ENCODE results near the gene UQCRC2. TPM values are rescaled to one million over a fixed set of nuclear protein-coding genes. Genes with fewer than 3 reads are reported as not detected.
"Not testable (repeated sequence)": the region's sequence is repeated elsewhere in the genome, so short reads cannot be mapped to it uniquely, and the experiment has no call there.

The UQCRC2 gene
- total and polyA plus RNA-seq, 8 donors: 49.5 to 107 (median 93.7) TPM

DNA sequence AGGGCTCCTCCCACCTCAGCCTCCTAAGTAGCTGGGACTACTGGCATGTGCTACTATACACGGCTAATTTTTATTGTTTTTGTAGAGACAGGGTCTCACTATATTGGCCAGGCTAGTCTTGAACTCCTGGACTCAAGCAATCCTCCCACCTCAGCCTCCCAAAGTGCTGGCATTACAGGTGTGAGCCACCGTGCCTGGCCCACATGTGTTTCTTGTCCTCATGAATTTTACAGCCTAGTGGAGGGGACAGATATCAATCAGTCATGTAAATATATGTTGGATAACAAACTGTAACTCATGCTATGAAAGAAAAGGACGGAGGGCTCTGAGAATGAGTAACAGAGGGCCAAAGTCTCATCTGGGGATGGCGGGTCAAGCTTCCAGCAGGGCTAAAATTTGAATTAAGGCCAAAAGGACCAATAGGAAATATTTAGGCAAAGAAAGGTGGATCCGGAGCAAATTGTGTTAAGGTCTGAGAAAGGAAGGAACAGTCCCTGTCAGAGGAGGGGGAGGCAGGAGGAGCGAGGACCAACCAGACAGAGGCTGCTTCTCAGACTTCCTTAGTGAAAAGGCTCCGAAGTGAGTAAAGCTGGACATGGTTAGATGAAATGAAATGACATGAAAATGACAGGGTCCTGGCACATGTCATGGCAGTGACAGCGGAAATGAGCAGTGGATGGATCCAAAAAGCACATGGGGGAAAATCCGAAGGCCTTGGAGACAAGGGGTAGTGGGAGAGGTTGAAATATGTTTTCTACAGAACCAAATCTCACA is 43.9 kb downstream of the UQCRC2 start:
- no peak for DNase-seq
- TF ChIP-seq CTCF (IDR thresholded peaks at IDR 0.05): no peak
- WGBS, 2 donors: 83 to 84% methylated on average over 9 of the region's 9 CpGs
- H3K4me1 ChIP-seq: no peaks in the 10 kb centered on the region
- ATAC-seq: no peak
- intact Hi-C loops (cut with DNase I): no loop called here
- FAIRE-seq: no peak
- no peak overlapping the region for H3K4me3 ChIP-seq
- no peak overlapping the region for H3K27ac ChIP-seq
- H3K9me3 ChIP-seq: no peaks in the 10 kb centered on the region
- H3K27me3 ChIP-seq: no peaks in the 10 kb centered on the region
- H3K36me3 ChIP-seq: no peaks in the 10 kb centered on the region

DNA sequence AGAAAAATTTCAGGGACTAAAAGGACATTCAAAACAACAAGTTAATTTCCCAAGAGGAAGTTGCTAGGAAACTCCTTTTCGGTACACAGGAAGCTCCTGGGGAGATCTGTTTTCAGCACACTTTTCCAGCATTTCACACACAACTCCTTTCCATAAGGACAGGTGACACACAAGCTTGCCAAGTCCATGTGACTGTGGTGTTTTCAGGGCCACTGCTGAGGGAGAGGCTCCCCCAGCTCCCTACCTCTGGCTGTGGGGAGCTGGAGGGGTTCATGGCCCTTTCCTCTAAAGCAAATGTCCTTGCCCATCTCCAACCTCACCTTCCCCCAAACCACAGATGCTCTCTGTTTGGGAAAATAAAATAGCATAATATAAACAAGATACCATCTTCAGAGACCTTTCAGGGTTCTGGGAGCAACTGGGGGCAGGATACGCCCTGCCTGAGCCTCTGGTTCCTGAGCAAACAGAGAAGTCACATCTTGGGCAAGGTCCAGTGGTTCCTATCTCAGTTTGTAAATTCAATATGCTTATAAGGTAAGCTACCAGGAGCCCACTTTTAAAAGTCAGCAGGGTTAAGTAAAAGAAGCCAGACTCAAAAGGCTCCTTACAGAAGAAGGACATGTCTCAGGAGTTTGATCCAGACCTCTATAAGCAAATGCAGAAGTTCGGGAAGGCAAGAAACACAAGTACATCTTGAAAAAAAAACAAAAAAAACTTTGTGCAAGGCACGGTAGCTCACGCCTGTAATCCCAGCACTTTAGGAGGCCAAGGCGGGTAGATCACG is 44.7 kb downstream of the UQCRC2 start:
- ATAC-seq: no peak
- no peak for FAIRE-seq
- no peaks in the 10 kb centered on the region for H3K9me3 ChIP-seq
- intact Hi-C loops (cut with DNase I): no loop called here
- WGBS, 2 donors: 86 to 89% methylated on average over 7 of the region's 7 CpGs
- no peaks in the 10 kb centered on the region for H3K27me3 ChIP-seq
- H3K27ac ChIP-seq: no peak overlapping the region
- H3K4me1 ChIP-seq: no peaks in the 10 kb centered on the region
- no peak for TF ChIP-seq CTCF (IDR thresholded peaks at IDR 0.05)
- no peak for DNase-seq
- no peak overlapping the region for H3K4me3 ChIP-seq
- H3K36me3 ChIP-seq: no peaks in the 10 kb centered on the region

DNA sequence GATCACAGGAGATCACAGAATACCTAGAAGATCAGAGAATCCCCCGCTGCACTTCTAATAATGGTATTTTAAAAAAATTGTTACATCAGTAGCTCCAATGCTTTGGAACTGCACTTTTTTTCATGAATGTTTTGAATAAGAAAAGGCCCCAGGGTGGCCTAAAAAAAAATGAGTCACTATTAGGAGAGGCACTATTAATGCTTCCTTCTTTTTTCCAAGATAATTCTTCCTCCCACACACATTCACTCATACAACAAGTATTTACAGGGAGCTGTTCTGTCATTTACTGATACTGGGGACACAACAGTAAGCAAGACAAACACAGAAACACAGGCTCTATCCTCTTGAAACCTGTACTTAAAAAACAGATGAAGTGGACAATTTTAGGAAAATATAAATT is 48.4 kb downstream of the UQCRC2 start:
- intact Hi-C loops (cut with DNase I): loop anchor here in 2 of 3 donors (5.0 to 10.0 kb wide), 3 partner anchors 73 to 293 kb away; partner anchors contain the start of gene POLR3E (in 1 of the 2)
- Histone ChIP-seq H3K36me3 (no peaks in the 10 kb centered on the region), H3K4me3 (no peak overlapping the region), H3K27me3 (no peaks in the 10 kb centered on the region), H3K4me1 (no peaks in the 10 kb centered on the region), H3K9me3 (no peaks in the 10 kb centered on the region), H3K27ac (no peak overlapping the region)
- FAIRE-seq (no peak), ATAC-seq (peak in 2 of 4 donors; percentile 21 to 24), DNase-seq (no peak)
- no peak for TF ChIP-seq CTCF (IDR thresholded peaks at IDR 0.05)
- 26 to 43% methylated on average over 1 of the region's 1 CpG for WGBS, 2 donors

GRCh38 chr16:22002047-22002446 is 48.9 kb downstream of the UQCRC2 start:
- intact Hi-C loops (cut with DNase I): loop anchor here in 2 of 3 donors (5.0 to 10.0 kb wide), 3 partner anchors 73 to 293 kb away; partner anchors contain the start of gene POLR3E (in 1 of the 2)
- not testable (repeated sequence) for H3K27me3 ChIP-seq, H3K27ac ChIP-seq, H3K9me3 ChIP-seq, FAIRE-seq, DNase-seq, H3K36me3 ChIP-seq, ATAC-seq, H3K4me1 ChIP-seq, H3K4me3 ChIP-seq
- WGBS, 2 donors: 82 to 90% methylated on average over 1 of the region's 1 CpG

DNA sequence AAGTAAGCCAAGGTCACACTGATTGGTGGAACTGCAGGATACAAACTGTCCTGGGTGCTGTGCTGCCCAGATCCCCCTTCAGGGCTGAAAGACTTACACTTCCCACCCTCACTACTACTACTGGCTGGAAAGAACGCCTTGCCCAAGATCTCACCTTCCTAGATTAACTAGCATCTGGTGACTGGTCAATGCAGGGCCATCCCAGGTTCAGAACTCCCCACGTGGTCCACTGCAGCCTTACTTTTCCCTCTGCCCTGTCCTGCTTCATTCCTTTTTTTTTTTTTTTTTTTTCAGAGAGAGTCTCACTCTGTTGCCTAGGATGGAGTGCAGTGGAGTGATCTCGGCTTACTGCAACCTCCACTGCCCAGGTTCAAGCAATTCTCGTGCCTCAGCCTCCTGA is 50.0 kb downstream of the UQCRC2 start:
- TF ChIP-seq CTCF (IDR thresholded peaks at IDR 0.05): no peak
- Histone ChIP-seq H3K27ac (no peak overlapping the region), H3K4me3 (no peak overlapping the region), H3K27me3 (no peaks in the 10 kb centered on the region), H3K4me1 (peaks cover 0 to 3% (median 0%) of the 10 kb centered on the region in 3 donors), H3K9me3 (no peaks in the 10 kb centered on the region), H3K36me3 (no peaks in the 10 kb centered on the region)
- no peak for FAIRE-seq
- DNase-seq: no peak
- no peak for ATAC-seq
- intact Hi-C loops (cut with DNase I): loop anchor here in 2 of 3 donors (5.0 to 10.0 kb wide), 3 partner anchors 72 to 292 kb away; partner anchors contain the start of gene POLR3E (in 1 of the 2)
- 51 to 69% methylated on average over 4 of the region's 4 CpGs for WGBS, 2 donors
